Measurements from ENCODE around the gene CNOT3.
"Not testable (repeated sequence)": the region's sequence is repeated elsewhere in the genome, so short reads cannot be mapped to it uniquely, and the experiment has no call there.

The CNOT3 gene

GRCh38 chr19:54193011-54193410 is 55.4 kb downstream of the CNOT3 start:
- ChIA-PET POLR2A (interaction anchor here (2.7 to 4.4 kb wide), 2 partner anchors 9 to 15 kb away, joined by 11 to 102 read pairs; partner anchors contain the start of gene RPS9), CTCF (no interaction called here)
- DNase-seq (ENCODE audit: extremely low spot score) = no peak
- no peak for TF ChIP-seq CTCF (IDR thresholded peaks at IDR 0.05; ENCODE audit: control extremely low read depth, extremely low read depth, low read depth, missing control alignments)

GRCh38 chr19:54194463-54194862 is 56.9 kb downstream of the CNOT3 start:
- DNase-seq (ENCODE audit: extremely low spot score); CTCF ChIA-PET; POLR2A ChIA-PET: not testable (repeated sequence)

GRCh38 chr19:54196536-54196935 is 59.0 kb downstream of the CNOT3 start:
- ChIA-PET POLR2A (no interaction called here), CTCF (interaction anchor here (1.2 kb wide), 1 partner anchor 11 kb away, joined by 3 read pairs; no protein-coding TSS in a partner anchor)
- no peak for TF ChIP-seq CTCF (IDR thresholded peaks at IDR 0.05; ENCODE audit: control extremely low read depth, extremely low read depth, low read depth, missing control alignments)
- no peak for DNase-seq (ENCODE audit: extremely low spot score)

DNA sequence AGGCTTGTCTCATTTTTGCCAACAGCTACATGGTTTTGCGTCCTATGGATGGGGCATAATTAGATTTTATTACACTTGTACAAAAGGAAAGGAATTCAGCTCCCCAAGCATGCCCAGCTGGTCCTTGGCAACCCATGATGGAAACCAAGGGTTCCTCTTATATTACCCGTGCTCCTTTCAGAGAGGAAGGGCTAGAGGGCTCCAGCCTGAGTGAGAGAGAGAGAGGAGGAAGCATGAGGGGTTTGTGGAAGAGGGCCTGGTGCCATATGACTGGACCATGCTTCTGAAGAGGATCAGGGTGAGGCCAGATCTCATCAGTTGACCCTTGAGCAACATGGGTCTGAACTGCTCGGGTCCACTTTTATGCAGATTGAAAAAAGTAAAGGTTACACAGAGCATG is 59.6 kb downstream of the CNOT3 start:
- ChIA-PET CTCF (interaction anchor here (1.2 kb wide), 1 partner anchor 11 kb away, joined by 3 read pairs; no protein-coding TSS in a partner anchor), POLR2A (no interaction called here)
- no peak for TF ChIP-seq CTCF (IDR thresholded peaks at IDR 0.05; ENCODE audit: control extremely low read depth, extremely low read depth, low read depth, missing control alignments)

GRCh38 chr19:54199401-54199800 is 61.8 kb downstream of the CNOT3 start:
- CTCF ChIA-PET = interaction anchor here (1.5 to 1.8 kb wide), 3 partner anchors 10 to 30 kb away, joined by 3 to 6 read pairs (median 4); partner anchors contain the start of gene MBOAT7
- TF ChIP-seq CTCF (IDR thresholded peaks at IDR 0.05; ENCODE audit: control extremely low read depth, extremely low read depth, low read depth, missing control alignments) = no peak
- no peak for DNase-seq (ENCODE audit: extremely low spot score)
- POLR2A ChIA-PET = no interaction called here

More for the DNA sequence above, 59.6 kb downstream of the CNOT3 start:
- DNase-seq (ENCODE audit: extremely low spot score) = no peak

- ChIA-PET POLR2A (interaction anchor here (0.9 to 3.8 kb wide), 4 partner anchors 10 to 64 kb away, joined by 3 to 102 read pairs (median 14); partner anchors contain the start of genes CNOT3, MBOAT7 and TSEN34), CTCF (interaction anchor here (3.0 kb wide), 1 partner anchor 31 kb away, joined by 7 read pairs; no protein-coding TSS in a partner anchor)
- TF ChIP-seq CTCF (IDR thresholded peaks at IDR 0.05; ENCODE audit: control extremely low read depth, extremely low read depth, low read depth, missing control alignments) = no peak
- DNase-seq (ENCODE audit: extremely low spot score) = no peak
Observed at GRCh38 chr19:54201172-54201701, 63.7 kb downstream of the CNOT3 start.

- no peak for TF ChIP-seq CTCF (IDR thresholded peaks at IDR 0.05; ENCODE audit: control extremely low read depth, extremely low read depth, low read depth, missing control alignments)
- ChIA-PET CTCF (interaction anchor here (1.0 to 3.0 kb wide), 2 partner anchors 13 to 30 kb away, joined by 3 to 7 read pairs; no protein-coding TSS in a partner anchor), POLR2A (interaction anchor here (2.9 to 3.8 kb wide), 2 partner anchors 11 to 65 kb away, joined by 18 to 102 read pairs; partner anchors contain the start of genes CNOT3, MBOAT7 and TSEN34)
- DNase-seq (ENCODE audit: extremely low spot score) = no peak
Observed at GRCh38 chr19:54201980-54202379, 64.4 kb downstream of the CNOT3 start.
